ENCODE results near the gene CAMSAP1. TPM values are rescaled to one million over a fixed set of nuclear protein-coding genes. Genes with fewer than 3 reads are reported as not detected.

The CAMSAP1 gene
- total RNA-seq, 4 donors from 2014 or later: 11.8 to 23.4 (median 19.9) TPM

- no peak for TF ChIP-seq POLR2A (IDR thresholded peaks at IDR 0.05)
- Histone ChIP-seq H3K4me1 (no peaks in the 10 kb centered on the region), H3K27me3 (no peaks in the 10 kb centered on the region), H3K27ac (no peak overlapping the region), H3K4me3 (replicated peaks in 1 of 3) (no peak overlapping the region), H3K9me3 (no peaks in the 10 kb centered on the region), H3K36me3 (no peaks in the 10 kb centered on the region)
- 84 to 88% methylated on average over 10 of the region's 10 CpGs for WGBS, 2 donors
- intact Hi-C loops (cut with DNase I): no loop called here
- DNase-seq: no peak
Observed at GRCh38 chr9:135798263-135798585, 109.1 kb downstream of the CAMSAP1 start.

GRCh38 chr9:135797507-135798262 lies 109.7 kb downstream of the CAMSAP1 start:
- Histone ChIP-seq H3K4me3 (replicated peaks in 1 of 3) (no peak overlapping the region), H3K9me3 (no peaks in the 10 kb centered on the region), H3K36me3 (no peaks in the 10 kb centered on the region), H3K27ac (no peak overlapping the region), H3K4me1 (no peaks in the 10 kb centered on the region), H3K27me3 (no peaks in the 10 kb centered on the region)
- intact Hi-C loops (cut with DNase I): no loop called here
- 33% methylated on average over 21 of the region's 24 CpGs for whole genome bisulfite sequencing, 2 donors
- no peak for DNase-seq
- TF ChIP-seq CTCF (IDR thresholded peaks at IDR 0.05) (peak in 3 of 6 experiments; percentile 14 to 39 (median 24)), POLR2A (IDR thresholded peaks at IDR 0.05) (no peak)

- Histone ChIP-seq H3K27me3 (no peaks in the 10 kb centered on the region), H3K36me3 (no peaks in the 10 kb centered on the region), H3K4me1 (no peaks in the 10 kb centered on the region), H3K27ac (no peak overlapping the region), H3K9me3 (no peaks in the 10 kb centered on the region), H3K4me3 (replicated peaks in 1 of 3) (no peak overlapping the region)
- DNase-seq: no peak
- intact Hi-C loops (cut with DNase I): no loop called here
- 55 to 68% methylated on average over 10 to 18 of the region's 22 CpGs for WGBS, 2 donors
- TF ChIP-seq CTCF (IDR thresholded peaks at IDR 0.05) (no peak), POLR2A (IDR thresholded peaks at IDR 0.05) (no peak)
Observed at GRCh38 chr9:135796784-135797485, 110.4 kb downstream of the CAMSAP1 start.

GRCh38 chr9:135795391-135795790 lies 112.0 kb downstream of the CAMSAP1 start:
- intact Hi-C loops (cut with DNase I): no loop called here
- no peak overlapping the region for H3K4me3 ChIP-seq (replicated peaks in 1 of 3)
- H3K4me1 ChIP-seq: no peaks in the 10 kb centered on the region
- TF ChIP-seq CTCF (IDR thresholded peaks at IDR 0.05) (no peak), POLR2A (IDR thresholded peaks at IDR 0.05) (no peak)
- H3K36me3 ChIP-seq: no peaks in the 10 kb centered on the region
- DNase-seq: no peak
- 80 to 85% methylated on average over 4 of the region's 4 CpGs for WGBS, 2 donors
- no peaks in the 10 kb centered on the region for H3K27me3 ChIP-seq
- H3K9me3 ChIP-seq: no peaks in the 10 kb centered on the region
- no peak overlapping the region for H3K27ac ChIP-seq

- intact Hi-C loops (cut with DNase I): no loop called here
- no peaks in the 10 kb centered on the region for H3K4me1 ChIP-seq
Observed at GRCh38 chr9:135794361-135794885, 112.9 kb downstream of the CAMSAP1 start.

More at GRCh38 chr9:135794361-135794885, 112.9 kb downstream of the CAMSAP1 start:
- Histone ChIP-seq H3K9me3 (no peaks in the 10 kb centered on the region), H3K27me3 (no peaks in the 10 kb centered on the region), H3K27ac (no peak overlapping the region), H3K36me3 (no peaks in the 10 kb centered on the region), H3K4me3 (replicated peaks in 1 of 3) (no peak overlapping the region)
- 79 to 81% methylated on average over 6 to 8 of the region's 15 CpGs for WGBS, 2 donors
- TF ChIP-seq POLR2A (IDR thresholded peaks at IDR 0.05) (no peak), CTCF (IDR thresholded peaks at IDR 0.05) (no peak)
- no peak for DNase-seq
